Effector memory CD4-positive, alpha-beta T cell (primary cell): ENCODE data around the gene CDH13.

ENCODE experiments used
- DNase-seq, 3 donors: peaks; one replicate each; pipeline ENCODE4 v3.0.0-alpha.2; 2020
- H3K27ac ChIP-seq: 2 replicates; pipeline ENCODE4 v1.7.0; 2013; ENCODE audit warnings: mild to moderate bottlenecking, low read length, moderate library complexity; ENCODE audit not compliant: insufficient read depth, poor library complexity, severe bottlenecking
- H3K27me3 ChIP-seq: replicated peaks from 2 replicates; pipeline ENCODE4 v1.7.0; 2013; ENCODE audit warnings: mild to moderate bottlenecking, low read length; ENCODE audit not compliant: insufficient read depth, control insufficient read depth, poor library complexity, severe bottlenecking
- H3K36me3 ChIP-seq: 2 replicates; pipeline ENCODE4 v1.7.0; 2013; ENCODE audit warnings: mild to moderate bottlenecking, low read length, moderate library complexity; ENCODE audit not compliant: control insufficient read depth, insufficient read depth
- H3K4me1 ChIP-seq: 2 replicates; pipeline ENCODE4 v1.7.0; 2013; ENCODE audit warnings: low read length, mild to moderate bottlenecking; ENCODE audit not compliant: control insufficient read depth, insufficient read depth, poor library complexity, severe bottlenecking
- H3K4me3 ChIP-seq: 2 replicates; pipeline ENCODE4 v1.7.0; 2013; ENCODE audit warnings: low read length, low read depth, mild to moderate bottlenecking; ENCODE audit not compliant: insufficient read depth, poor library complexity, severe bottlenecking
- H3K9me3 ChIP-seq: 2 replicates; pipeline ENCODE4 v1.7.0; 2013; ENCODE audit warnings: mild to moderate bottlenecking, low read length, moderate library complexity; ENCODE audit not compliant: control insufficient read depth

Gene CDH13

GRCh38 chr16:83676086-83676485, 1049.3 kb downstream of the CDH13 start:
- no peaks in the 10 kb centered on the region for H3K4me1 ChIP-seq
- H3K27me3 ChIP-seq = peaks cover 3% of the 10 kb centered on the region
- H3K36me3 ChIP-seq = no peaks in the 10 kb centered on the region
- H3K27ac ChIP-seq = no peak overlapping the region
- no peak overlapping the region for H3K4me3 ChIP-seq
- DNase-seq = no peak
- H3K9me3 ChIP-seq = no peaks in the 10 kb centered on the region

DNA sequence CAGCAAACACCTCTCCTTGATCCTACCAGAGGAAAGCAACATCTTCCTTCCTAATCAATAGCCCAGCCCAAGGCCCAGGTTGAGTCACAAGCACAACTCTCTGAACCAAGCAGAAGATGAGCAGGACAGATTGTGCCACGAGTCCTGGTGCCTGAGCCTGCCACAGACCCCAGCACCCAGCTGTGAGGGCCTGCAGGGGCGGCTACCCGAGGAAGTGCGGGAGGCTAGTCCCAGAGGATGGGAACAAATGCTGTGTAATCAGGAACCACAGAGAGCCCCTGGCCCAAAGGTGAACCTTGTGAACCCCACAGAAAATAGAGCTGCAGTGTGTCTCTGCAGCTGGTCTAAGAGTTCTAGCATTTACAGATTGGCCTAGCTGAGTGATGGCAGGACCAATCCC, 1054.2 kb downstream of the CDH13 start:
- H3K4me1 ChIP-seq = no peaks in the 10 kb centered on the region
- H3K27me3 ChIP-seq = peaks cover 3% of the 10 kb centered on the region

GRCh38 chr16:83681381-83681956, 1054.7 kb downstream of the CDH13 start:
- H3K4me1 ChIP-seq = no peaks in the 10 kb centered on the region
- no peaks in the 10 kb centered on the region for H3K36me3 ChIP-seq
- H3K9me3 ChIP-seq = no peaks in the 10 kb centered on the region
- no peak for DNase-seq
- no peak overlapping the region for H3K27ac ChIP-seq
- peaks cover 3% of the 10 kb centered on the region for H3K27me3 ChIP-seq
- H3K4me3 ChIP-seq = no peak overlapping the region

More for the DNA sequence above, 1054.2 kb downstream of the CDH13 start:
- DNase-seq = no peak
- Histone ChIP-seq H3K9me3 (no peaks in the 10 kb centered on the region), H3K36me3 (no peaks in the 10 kb centered on the region), H3K27ac (no peak overlapping the region), H3K4me3 (no peak overlapping the region)

DNA sequence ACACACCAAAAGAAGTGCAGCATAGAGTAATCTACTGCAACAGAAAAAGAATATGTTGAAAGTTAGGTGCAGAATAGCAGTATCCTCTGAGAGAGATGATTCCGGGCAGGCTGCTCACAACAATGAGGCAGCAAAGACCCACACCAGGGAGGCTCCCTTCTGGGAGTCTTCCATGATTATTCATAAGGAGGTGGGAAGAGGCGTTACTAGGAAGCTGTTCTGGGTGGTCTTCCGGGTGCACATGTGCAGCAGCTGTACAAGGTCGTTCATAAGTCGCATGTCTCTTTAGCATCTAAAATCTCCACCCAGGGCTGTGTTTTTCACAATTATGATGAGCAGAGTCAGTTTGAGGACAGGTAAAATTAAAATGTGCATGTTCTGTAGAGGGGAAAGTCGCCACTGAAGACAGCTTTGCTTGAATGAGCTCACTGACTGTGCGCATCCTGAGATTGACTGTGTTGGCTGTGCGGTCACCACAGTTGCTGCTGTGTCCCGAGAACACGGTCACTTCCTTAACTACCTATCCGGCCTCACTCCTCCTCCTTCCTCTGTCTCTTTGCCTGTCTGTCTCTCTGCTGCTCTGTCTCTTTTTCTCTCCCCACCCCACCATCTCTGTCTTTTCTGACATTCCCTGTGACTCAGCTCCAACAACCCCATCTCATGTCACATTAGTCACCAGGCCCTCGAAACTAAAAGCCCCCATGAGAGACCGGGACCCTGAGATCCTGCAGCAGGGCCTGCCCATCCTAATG, 1055.5 kb downstream of the CDH13 start:
- Histone ChIP-seq H3K27ac (no peak overlapping the region), H3K36me3 (no peaks in the 10 kb centered on the region), H3K4me3 (no peak overlapping the region), H3K27me3 (peaks cover 3% of the 10 kb centered on the region), H3K4me1 (no peaks in the 10 kb centered on the region), H3K9me3 (no peaks in the 10 kb centered on the region)
- DNase-seq = no peak

GRCh38 chr16:83682868-83683235, 1056.1 kb downstream of the CDH13 start:
- DNase-seq = no peak
- peaks cover 3% of the 10 kb centered on the region for H3K27me3 ChIP-seq
- H3K27ac ChIP-seq = no peak overlapping the region
- no peaks in the 10 kb centered on the region for H3K36me3 ChIP-seq
- no peaks in the 10 kb centered on the region for H3K9me3 ChIP-seq
- H3K4me3 ChIP-seq = no peak overlapping the region
- no peaks in the 10 kb centered on the region for H3K4me1 ChIP-seq

DNA sequence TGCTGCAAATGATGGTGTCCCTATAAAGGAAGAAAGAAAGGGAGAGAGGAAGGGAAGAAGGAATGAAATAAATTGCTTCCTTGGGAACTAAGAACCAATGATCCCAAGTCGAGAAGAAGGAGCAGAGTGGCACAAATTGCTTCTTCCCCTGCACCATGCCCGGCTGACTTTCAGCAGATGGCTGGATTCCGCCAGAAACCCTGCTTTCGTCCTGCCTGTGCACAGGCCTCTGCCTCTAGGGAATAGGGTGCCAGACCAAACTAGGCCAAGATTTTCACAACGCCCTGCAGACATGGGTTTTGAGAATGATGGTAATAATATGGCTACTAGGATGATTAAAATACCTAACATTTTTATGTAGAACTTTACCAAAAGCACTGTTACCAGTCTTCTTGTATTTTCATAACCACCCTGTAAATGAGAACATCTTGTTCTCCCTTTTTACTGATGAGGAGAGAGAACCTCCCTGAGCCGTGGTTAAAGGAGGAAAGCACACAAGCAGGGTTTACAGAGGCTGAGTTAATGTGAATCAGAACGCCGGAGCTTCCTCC, 1058.9 kb downstream of the CDH13 start:
- Histone ChIP-seq H3K27ac (no peak overlapping the region), H3K9me3 (no peaks in the 10 kb centered on the region), H3K4me1 (no peaks in the 10 kb centered on the region), H3K36me3 (no peaks in the 10 kb centered on the region), H3K27me3 (no peaks in the 10 kb centered on the region), H3K4me3 (no peak overlapping the region)
- DNase-seq = no peak

DNA sequence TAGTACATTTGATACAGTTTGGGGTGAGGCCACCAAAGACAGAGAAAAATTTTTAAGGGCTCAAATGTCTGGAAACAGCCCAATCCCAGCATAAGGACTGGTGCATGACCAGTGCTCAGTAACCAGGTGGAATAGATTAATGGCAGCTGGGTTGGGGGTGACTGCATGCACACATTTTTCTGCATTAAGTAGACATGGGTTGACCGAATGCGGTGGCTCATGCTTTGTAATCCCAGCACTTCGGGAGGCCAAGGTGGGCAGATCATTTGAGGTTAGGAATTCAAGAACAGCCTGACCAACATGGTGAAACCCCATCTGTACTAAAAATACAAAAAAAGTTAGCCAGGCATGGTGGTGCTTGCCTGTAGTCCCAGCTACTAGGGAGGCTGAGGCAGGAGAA, 1060.0 kb downstream of the CDH13 start:
- Histone ChIP-seq H3K36me3 (no peaks in the 10 kb centered on the region), H3K4me1 (no peaks in the 10 kb centered on the region), H3K9me3 (no peaks in the 10 kb centered on the region), H3K4me3 (no peak overlapping the region), H3K27me3 (no peaks in the 10 kb centered on the region), H3K27ac (no peak overlapping the region)
- no peak for DNase-seq

GRCh38 chr16:83689385-83689831, 1062.6 kb downstream of the CDH13 start:
- no peaks in the 10 kb centered on the region for H3K27me3 ChIP-seq
- H3K27ac ChIP-seq = no peak overlapping the region
- H3K4me3 ChIP-seq = no peak overlapping the region
- no peaks in the 10 kb centered on the region for H3K4me1 ChIP-seq
- no peak for DNase-seq
- no peaks in the 10 kb centered on the region for H3K9me3 ChIP-seq
- H3K36me3 ChIP-seq = no peaks in the 10 kb centered on the region

DNA sequence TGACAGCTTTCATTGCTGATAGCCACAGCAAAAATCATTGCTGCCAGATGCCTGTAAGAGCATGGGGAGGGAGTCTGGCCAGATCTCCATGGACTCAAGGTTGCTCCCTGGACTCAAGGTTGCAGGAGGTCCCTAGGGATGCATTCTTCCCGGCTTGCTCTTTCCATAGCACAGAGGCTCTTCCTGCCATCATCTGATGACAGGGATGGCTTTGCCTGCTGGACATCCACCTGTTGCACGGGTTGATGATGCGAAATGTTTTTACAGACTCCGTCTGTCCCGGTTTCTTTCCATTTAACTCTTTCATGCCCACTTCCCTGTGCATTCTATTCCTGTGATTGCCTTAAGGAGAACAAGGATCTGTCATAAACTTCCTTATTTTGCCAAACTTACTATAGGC, 1065.5 kb downstream of the CDH13 start:
- no peaks in the 10 kb centered on the region for H3K4me1 ChIP-seq
- DNase-seq = no peak
- no peaks in the 10 kb centered on the region for H3K27me3 ChIP-seq
- no peak overlapping the region for H3K27ac ChIP-seq
- no peaks in the 10 kb centered on the region for H3K36me3 ChIP-seq
- H3K9me3 ChIP-seq = no peaks in the 10 kb centered on the region
- H3K4me3 ChIP-seq = no peak overlapping the region

DNA sequence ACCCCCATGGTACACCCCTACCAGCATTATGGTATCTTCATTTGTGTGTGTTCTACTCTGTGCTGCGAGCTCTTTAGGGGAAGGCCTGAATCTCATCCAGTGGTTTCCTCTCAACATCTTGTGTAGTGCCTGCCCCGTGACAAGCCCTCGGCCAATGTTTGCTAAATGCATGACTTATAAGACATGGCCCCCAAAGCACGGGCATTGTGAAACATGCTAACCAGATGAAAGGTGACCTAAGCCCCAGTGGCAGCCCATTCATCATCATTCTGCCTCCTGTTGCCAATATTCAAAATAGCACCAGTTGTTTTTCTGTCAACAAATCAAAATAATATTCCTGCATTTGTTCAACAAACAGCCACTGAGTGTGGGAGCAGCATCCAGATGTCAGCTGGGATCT, 1072.2 kb downstream of the CDH13 start:
- H3K4me3 ChIP-seq = no peak overlapping the region
- H3K27ac ChIP-seq = no peak overlapping the region
- no peaks in the 10 kb centered on the region for H3K27me3 ChIP-seq
- no peaks in the 10 kb centered on the region for H3K9me3 ChIP-seq
- H3K4me1 ChIP-seq = no peaks in the 10 kb centered on the region
- H3K36me3 ChIP-seq = no peaks in the 10 kb centered on the region
- no peak for DNase-seq
